ENCODE measurements around the gene POLA1. TPM values are rescaled to one million over a fixed set of nuclear protein-coding genes. Genes with fewer than 3 reads are reported as not detected.

Gene POLA1
- total and polyA plus RNA-seq, 7 experiments from 2014 or later: 4.1 to 26.6 (median 6.5) TPM

DNA sequence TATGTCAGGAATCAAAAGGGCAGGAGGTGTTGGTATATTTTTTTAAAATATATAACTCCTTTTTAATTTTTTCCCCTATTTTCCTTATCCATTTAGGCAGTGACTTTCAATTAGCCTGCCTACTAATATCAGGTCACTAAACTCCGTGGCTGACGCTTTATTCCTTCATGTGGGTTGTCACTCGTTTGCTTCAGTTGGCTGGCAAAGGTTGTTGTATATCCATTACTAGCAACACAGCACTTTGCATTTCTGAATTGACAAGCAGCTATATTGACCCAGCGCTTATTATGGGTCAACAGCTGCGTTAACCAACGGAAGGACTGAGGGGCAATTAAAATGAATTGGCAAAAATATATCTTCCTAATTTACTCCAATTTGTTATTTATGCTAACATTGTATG is 234.4 kb downstream of the POLA1 start:
- intact Hi-C loops (cut with micrococcal nuclease): no loop called here
- Mint-ChIP-seq H3K4me1 (no peaks in the 10 kb centered on the region), H3K9me3 (peaks cover 0 to 2% (median 0%) of the 10 kb centered on the region in 11 donors), H3K4me3 (no peak overlapping the region), H3K27me3 (no peaks in the 10 kb centered on the region), H3K36me3 (peaks cover 0 to 15% (median 7%) of the 10 kb centered on the region in 5 donors), H3K27ac (no peak overlapping the region)
- Histone ChIP-seq H3K4me3 (ENCODE audit: low read length) (no peak overlapping the region), H3K9me3 (ENCODE audit: control insufficient read depth in 2 of 3, low read length in 3 of 3) (no peaks in the 10 kb centered on the region), H3K36me3 (ENCODE audit: control insufficient read depth in 2 of 3, insufficient read depth in 3 of 3, low read length in 3 of 3) (no peaks in the 10 kb centered on the region), H3K27ac (ENCODE audit: low read depth, low read length) (no peak overlapping the region), H3K4me1 (ENCODE audit: control insufficient read depth in 2 of 2, insufficient read depth in 2 of 2, low read length in 2 of 2) (no peaks in the 10 kb centered on the region), H3K27me3 (ENCODE audit: control insufficient read depth in 2 of 2, insufficient read depth in 2 of 2, low read length in 2 of 2) (no peaks in the 10 kb centered on the region)
- ChIA-PET CTCF (no interaction called here), POLR2A (no interaction called here)
- ATAC-seq (no peak), DNase-seq (no peak)

DNA sequence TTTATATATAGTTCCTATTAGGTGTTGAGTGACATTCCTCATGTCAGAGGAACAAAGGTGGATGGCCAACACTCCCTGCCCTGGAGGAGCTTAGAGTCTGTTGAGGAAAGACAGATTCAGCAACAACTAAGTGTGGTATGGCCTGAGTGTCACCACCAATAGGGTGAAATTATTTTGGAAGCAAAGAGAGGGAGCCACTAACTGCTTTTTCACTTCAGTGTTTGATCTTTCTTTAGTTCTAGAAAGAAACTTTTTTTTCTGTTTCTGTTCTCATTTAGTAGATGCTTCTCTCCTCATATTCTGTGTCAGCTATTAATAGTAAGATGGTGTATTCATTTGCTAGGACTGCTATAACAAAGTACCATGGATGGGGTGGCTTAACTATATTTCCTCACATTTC is 240.6 kb downstream of the POLA1 start:
- H3K27me3 ChIP-seq (ENCODE audit: control insufficient read depth in 2 of 2, insufficient read depth in 2 of 2, low read length in 2 of 2): no peaks in the 10 kb centered on the region

DNA sequence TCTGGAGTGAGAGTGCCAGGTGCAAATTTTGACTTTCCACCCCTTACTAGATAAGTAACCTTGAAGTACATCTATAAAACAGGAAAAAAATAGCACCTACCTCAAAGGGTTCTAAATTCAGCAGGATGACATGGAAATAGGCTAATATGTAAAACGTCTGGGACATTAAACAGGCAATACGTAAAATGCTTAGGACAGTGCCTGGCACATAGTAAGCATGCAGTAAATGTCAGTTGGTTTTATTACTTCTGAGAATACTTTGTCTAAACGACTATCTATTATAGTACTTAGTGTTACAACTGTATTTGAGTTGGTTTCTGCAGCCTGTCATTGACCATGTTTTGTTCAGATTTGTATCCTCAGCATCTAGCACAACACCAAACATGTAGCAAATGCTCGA is 251.3 kb downstream of the POLA1 start:
- Mint-ChIP-seq H3K36me3 (no peaks in the 10 kb centered on the region), H3K4me3 (no peak overlapping the region), H3K27ac (no peak overlapping the region), H3K9me3 (no peaks in the 10 kb centered on the region), H3K4me1 (peaks cover 0 to 6% (median 0%) of the 10 kb centered on the region in 7 donors), H3K27me3 (no peaks in the 10 kb centered on the region)
- DNase-seq (no peak), ATAC-seq (no peak)
- ChIA-PET CTCF (no interaction called here), POLR2A (no interaction called here)
- H3K9me3 ChIP-seq (ENCODE audit: control insufficient read depth in 2 of 3, low read length in 3 of 3): no peaks in the 10 kb centered on the region
- H3K4me3 ChIP-seq (ENCODE audit: low read length): no peak overlapping the region
- H3K27me3 ChIP-seq (ENCODE audit: control insufficient read depth in 2 of 2, insufficient read depth in 2 of 2, low read length in 2 of 2): no peaks in the 10 kb centered on the region
- intact Hi-C loops (cut with micrococcal nuclease): no loop called here
- H3K4me1 ChIP-seq (ENCODE audit: control insufficient read depth in 2 of 2, insufficient read depth in 2 of 2, low read length in 2 of 2): no peaks in the 10 kb centered on the region
- no peaks in the 10 kb centered on the region for H3K36me3 ChIP-seq (ENCODE audit: control insufficient read depth in 2 of 3, insufficient read depth in 3 of 3, low read length in 3 of 3)
- no peak overlapping the region for H3K27ac ChIP-seq (ENCODE audit: low read depth, low read length)

More for the DNA sequence above, 240.6 kb downstream of the POLA1 start:
- Mint-ChIP-seq H3K4me3 (no peak overlapping the region), H3K27me3 (no peaks in the 10 kb centered on the region), H3K36me3 (peaks cover 0 to 18% (median 5%) of the 10 kb centered on the region in 5 donors), H3K4me1 (no peaks in the 10 kb centered on the region), H3K9me3 (no peaks in the 10 kb centered on the region), H3K27ac (peak overlapping the region in 1 of 9 donors; percentile 18)
- no peak overlapping the region for H3K27ac ChIP-seq (ENCODE audit: low read depth, low read length)
- H3K9me3 ChIP-seq (ENCODE audit: control insufficient read depth in 2 of 3, low read length in 3 of 3): no peaks in the 10 kb centered on the region
- H3K4me3 ChIP-seq (ENCODE audit: low read length): no peak overlapping the region
- CTCF ChIA-PET: no interaction called here
- no peak for DNase-seq
- no peaks in the 10 kb centered on the region for H3K36me3 ChIP-seq (ENCODE audit: control insufficient read depth in 2 of 3, insufficient read depth in 3 of 3, low read length in 3 of 3)
- ATAC-seq: no peak
- no peaks in the 10 kb centered on the region for H3K4me1 ChIP-seq (ENCODE audit: control insufficient read depth in 2 of 2, insufficient read depth in 2 of 2, low read length in 2 of 2)
- POLR2A ChIA-PET: no interaction called here
- intact Hi-C loops (cut with micrococcal nuclease): no loop called here

DNA sequence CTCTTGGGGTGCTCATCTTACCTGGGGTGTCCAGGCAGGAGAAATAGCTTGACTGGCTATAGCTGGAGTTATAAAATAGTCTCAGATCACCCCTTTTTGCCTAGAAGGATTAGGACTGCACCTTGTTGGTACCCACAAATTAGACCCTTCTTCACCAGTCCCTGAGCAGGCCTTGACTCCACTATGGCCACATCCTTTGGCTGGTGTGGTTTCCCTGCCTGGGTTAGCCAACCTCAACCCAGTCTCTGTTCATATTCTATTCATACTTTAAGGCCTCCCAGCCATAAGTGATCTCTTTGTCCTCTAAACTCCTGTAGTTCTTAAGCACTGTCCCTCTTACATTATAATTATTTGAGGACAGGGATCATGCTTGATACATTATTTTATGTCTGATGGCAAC is 252.7 kb downstream of the POLA1 start:
- Mint-ChIP-seq H3K4me1 (peaks cover 0 to 6% (median 0%) of the 10 kb centered on the region in 7 donors), H3K9me3 (no peaks in the 10 kb centered on the region), H3K36me3 (no peaks in the 10 kb centered on the region), H3K27ac (no peak overlapping the region), H3K27me3 (no peaks in the 10 kb centered on the region), H3K4me3 (no peak overlapping the region)
- H3K27ac ChIP-seq (ENCODE audit: low read depth, low read length): no peak overlapping the region
- H3K4me1 ChIP-seq (ENCODE audit: control insufficient read depth in 2 of 2, insufficient read depth in 2 of 2, low read length in 2 of 2): no peaks in the 10 kb centered on the region
- no peaks in the 10 kb centered on the region for H3K27me3 ChIP-seq (ENCODE audit: control insufficient read depth in 2 of 2, insufficient read depth in 2 of 2, low read length in 2 of 2)
- DNase-seq (no peak), ATAC-seq (no peak)
- H3K4me3 ChIP-seq (ENCODE audit: low read length): no peak overlapping the region
- ChIA-PET POLR2A (no interaction called here), CTCF (no interaction called here)
- no peaks in the 10 kb centered on the region for H3K9me3 ChIP-seq (ENCODE audit: control insufficient read depth in 2 of 3, low read length in 3 of 3)
- intact Hi-C loops (cut with micrococcal nuclease): no loop called here
- H3K36me3 ChIP-seq (ENCODE audit: control insufficient read depth in 2 of 3, insufficient read depth in 3 of 3, low read length in 3 of 3): no peaks in the 10 kb centered on the region

DNA sequence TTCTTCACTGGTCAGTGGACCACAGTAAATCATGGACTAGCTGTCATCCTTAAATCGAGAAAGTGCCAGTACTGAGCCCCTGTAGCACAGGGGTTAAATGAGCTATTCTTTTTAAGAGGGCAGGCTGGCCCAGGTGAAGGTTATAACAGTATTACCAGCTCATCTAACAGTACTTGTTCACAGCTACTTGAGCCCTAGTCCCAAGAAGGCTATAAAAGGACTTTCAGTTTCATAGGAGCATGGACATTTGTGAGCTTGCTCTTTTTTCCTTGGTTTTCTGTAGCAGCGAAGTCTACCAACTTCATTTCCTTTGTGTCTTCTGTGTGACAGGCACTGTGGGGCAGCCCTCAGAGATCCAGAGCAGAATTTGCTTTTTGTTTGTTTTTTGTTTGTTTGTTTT is 261.0 kb downstream of the POLA1 start:
- H3K4me3 Mint-ChIP-seq: no peak overlapping the region
- no peaks in the 10 kb centered on the region for H3K9me3 ChIP-seq (ENCODE audit: control insufficient read depth in 2 of 3, low read length in 3 of 3)
- DNase-seq (no peak), ATAC-seq (no peak)
- intact Hi-C loops (cut with micrococcal nuclease): no loop called here
- H3K27me3 ChIP-seq (ENCODE audit: control insufficient read depth in 2 of 2, insufficient read depth in 2 of 2, low read length in 2 of 2): no peaks in the 10 kb centered on the region
- no peaks in the 10 kb centered on the region for H3K27me3 Mint-ChIP-seq
- H3K36me3 ChIP-seq (ENCODE audit: control insufficient read depth in 2 of 3, insufficient read depth in 3 of 3, low read length in 3 of 3): no peaks in the 10 kb centered on the region
- H3K4me1 ChIP-seq (ENCODE audit: control insufficient read depth in 2 of 2, insufficient read depth in 2 of 2, low read length in 2 of 2): no peaks in the 10 kb centered on the region
- no peaks in the 10 kb centered on the region for H3K9me3 Mint-ChIP-seq
- no peak overlapping the region for H3K27ac ChIP-seq (ENCODE audit: low read depth, low read length)
- no peak overlapping the region for H3K4me3 ChIP-seq (ENCODE audit: low read length)
- H3K27ac Mint-ChIP-seq: no peak overlapping the region
- POLR2A ChIA-PET: no interaction called here
- CTCF ChIA-PET: no interaction called here
- H3K36me3 Mint-ChIP-seq: peaks cover 0 to 7% (median 3%) of the 10 kb centered on the region in 5 donors
- H3K4me1 Mint-ChIP-seq: no peaks in the 10 kb centered on the region

DNA sequence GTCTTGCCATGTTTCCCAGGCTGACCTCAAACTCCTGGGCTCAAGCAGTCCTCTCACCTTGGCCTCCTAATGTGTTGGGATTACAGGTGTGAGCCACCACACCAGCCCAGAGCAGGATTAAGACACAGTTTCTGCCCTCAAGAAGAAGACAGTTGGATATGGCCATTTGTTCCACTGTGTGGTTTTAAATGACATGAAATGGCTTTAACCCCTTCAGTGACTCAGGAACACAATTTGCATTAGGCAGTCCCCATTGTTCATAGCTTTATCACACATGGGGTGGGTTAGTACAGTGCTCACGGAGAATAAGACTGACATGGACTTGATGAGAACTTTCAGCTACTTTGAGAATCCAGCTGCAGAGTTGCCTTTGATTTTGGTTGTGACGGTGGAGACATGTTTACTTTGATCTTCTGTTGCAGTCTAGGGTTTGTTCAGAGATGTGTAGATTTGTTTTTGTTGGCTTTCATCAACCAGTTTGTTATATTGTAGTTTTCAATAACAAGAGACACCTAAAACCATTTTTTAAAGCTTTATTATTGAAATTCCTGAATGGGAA is 261.7 kb downstream of the POLA1 start:
- Mint-ChIP-seq H3K27ac (no peak overlapping the region), H3K4me3 (no peak overlapping the region), H3K4me1 (no peaks in the 10 kb centered on the region), H3K27me3 (no peaks in the 10 kb centered on the region), H3K9me3 (no peaks in the 10 kb centered on the region), H3K36me3 (peaks cover 0 to 7% (median 3%) of the 10 kb centered on the region in 5 donors)
- POLR2A ChIA-PET: no interaction called here
- no peaks in the 10 kb centered on the region for H3K27me3 ChIP-seq (ENCODE audit: control insufficient read depth in 2 of 2, insufficient read depth in 2 of 2, low read length in 2 of 2)
- DNase-seq (no peak), ATAC-seq (no peak)
- CTCF ChIA-PET: interaction anchor here (0.6 kb wide), 1 partner anchor 1730 kb away, joined by 5 read pairs; no protein-coding TSS in a partner anchor
- no peak overlapping the region for H3K4me3 ChIP-seq (ENCODE audit: low read length)
- no peak overlapping the region for H3K27ac ChIP-seq (ENCODE audit: low read depth, low read length)
- no peaks in the 10 kb centered on the region for H3K9me3 ChIP-seq (ENCODE audit: control insufficient read depth in 2 of 3, low read length in 3 of 3)
- H3K36me3 ChIP-seq (ENCODE audit: control insufficient read depth in 2 of 3, insufficient read depth in 3 of 3, low read length in 3 of 3): no peaks in the 10 kb centered on the region
- intact Hi-C loops (cut with micrococcal nuclease): no loop called here
- H3K4me1 ChIP-seq (ENCODE audit: control insufficient read depth in 2 of 2, insufficient read depth in 2 of 2, low read length in 2 of 2): no peaks in the 10 kb centered on the region

DNA sequence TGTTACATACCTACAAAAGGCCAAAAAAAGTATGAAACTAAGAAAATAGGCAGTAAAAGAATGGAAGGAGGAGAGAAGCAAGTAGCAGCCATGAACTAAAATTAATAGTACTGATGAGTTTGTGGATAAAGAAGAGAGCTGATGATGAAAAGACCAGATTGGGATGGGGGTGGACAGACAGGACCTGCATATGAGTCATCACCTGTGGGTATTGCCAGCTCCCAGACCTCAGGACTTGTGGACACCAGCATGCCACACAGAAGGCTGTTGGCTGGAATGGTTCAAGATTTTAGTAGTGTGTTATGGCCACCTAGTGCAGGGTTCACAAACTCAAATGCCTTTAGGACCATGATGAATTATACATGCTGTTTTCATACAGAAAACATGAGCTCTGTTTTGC is 263.1 kb downstream of the POLA1 start:
- H3K4me3 Mint-ChIP-seq: no peak overlapping the region
- no peak for DNase-seq
- no peaks in the 10 kb centered on the region for H3K4me1 Mint-ChIP-seq
- peaks cover 0 to 7% (median 3%) of the 10 kb centered on the region in 5 donors for H3K36me3 Mint-ChIP-seq
- H3K4me1 ChIP-seq (ENCODE audit: control insufficient read depth in 2 of 2, insufficient read depth in 2 of 2, low read length in 2 of 2): no peaks in the 10 kb centered on the region
- intact Hi-C loops (cut with micrococcal nuclease): no loop called here
- no peak overlapping the region for H3K27ac ChIP-seq (ENCODE audit: low read depth, low read length)
- no peaks in the 10 kb centered on the region for H3K27me3 ChIP-seq (ENCODE audit: control insufficient read depth in 2 of 2, insufficient read depth in 2 of 2, low read length in 2 of 2)
- ChIA-PET CTCF (no interaction called here), POLR2A (no interaction called here)
- no peaks in the 10 kb centered on the region for H3K9me3 Mint-ChIP-seq
- no peaks in the 10 kb centered on the region for H3K9me3 ChIP-seq (ENCODE audit: control insufficient read depth in 2 of 3, low read length in 3 of 3)
- ATAC-seq: no peak
- no peaks in the 10 kb centered on the region for H3K36me3 ChIP-seq (ENCODE audit: control insufficient read depth in 2 of 3, insufficient read depth in 3 of 3, low read length in 3 of 3)
- no peak overlapping the region for H3K4me3 ChIP-seq (ENCODE audit: low read length)
- H3K27me3 Mint-ChIP-seq: no peaks in the 10 kb centered on the region
- H3K27ac Mint-ChIP-seq: no peak overlapping the region

Measured in naive thymus-derived CD4-positive, alpha-beta T cell (primary cell).